Esophagus muscularis mucosa (tissue), 4 donors: ENCODE data around the gene G2E3.

ENCODE experiments used
- CTCF ChIP-seq, 3 experiments: fragments of 200-600 bp in 2 of 3; fragments of 450-650 bp in 1 of 3; sonication (generic) in 2 of 3; IDR thresholded peaks; one replicate each; pipeline ENCODE4 v1.5.1; 2017 to 2019; ENCODE audit warnings: antibody characterized with exemption in 3 of 3, mild to moderate bottlenecking in 2 of 3, moderate library complexity in 1 of 3
- EP300 ChIP-seq: sonication (generic); formaldehyde crosslinking; IDR thresholded peaks from one replicate; pipeline ENCODE4 v1.6.1; 2017; ENCODE audit warnings: antibody characterized with exemption
- POLR2AphosphoS5 ChIP-seq, 2 donors: sonication (generic); formaldehyde crosslinking; IDR thresholded peaks; one replicate each; pipeline ENCODE4 v1.6.1; 2017; ENCODE audit warnings: antibody characterized with exemption in 2 of 2

- TF ChIP-seq CTCF (IDR thresholded peaks at IDR 0.05) (no peak), POLR2AphosphoS5 (IDR thresholded peaks at IDR 0.05) (no peak), EP300 (no peak)
Measured at GRCh38 chr14:30525833-30526232, 33.1 kb upstream of the G2E3 start.
